ENCODE results near the gene DACT3.

Gene DACT3

GRCh38 chr19:46626446-46626845 is 34.5 kb downstream of the DACT3 start:
- no peak for TF ChIP-seq CTCF (IDR thresholded peaks at IDR 0.05; ENCODE audit: low read depth, low read length, missing control alignments)
- H3K4me3 ChIP-seq (replicated peaks; ENCODE audit: low read depth, low read length), result no peak overlapping the region
- DNase-seq (ENCODE audit: extremely low read depth, low read depth), result no peak

- no peak overlapping the region for H3K4me3 ChIP-seq (replicated peaks; ENCODE audit: low read depth, low read length)
- TF ChIP-seq CTCF (IDR thresholded peaks at IDR 0.05; ENCODE audit: low read depth, low read length, missing control alignments), result no peak
- DNase-seq (ENCODE audit: extremely low read depth, low read depth), result no peak
These were observed 35.3 kb downstream of the DACT3 start for GRCh38 chr19:46625731-46626130.

GRCh38 chr19:46624958-46625661 is 35.9 kb downstream of the DACT3 start, which contains the start of gene PTGIR:
Gene PTGIR, minus strand, starts transcription at chr19:46625089. Its CDS starts 864 bp downstream, at chr19:46624225.
- peak; percentile 46 for DNase-seq (ENCODE audit: extremely low read depth, low read depth)
- peak; percentile 12 for TF ChIP-seq CTCF (IDR thresholded peaks at IDR 0.05; ENCODE audit: low read depth, low read length, missing control alignments)
- H3K4me3 ChIP-seq (replicated peaks; ENCODE audit: low read depth, low read length), result peak within 1 kb of the TSS; percentile 48

- peak overlapping the region; percentile 48 for H3K4me3 ChIP-seq (replicated peaks; ENCODE audit: low read depth, low read length)
- DNase-seq (ENCODE audit: extremely low read depth, low read depth), result no peak
- TF ChIP-seq CTCF (IDR thresholded peaks at IDR 0.05; ENCODE audit: low read depth, low read length, missing control alignments), result no peak
These were observed 37.0 kb downstream of the DACT3 start for GRCh38 chr19:46623915-46624502.

- no peak for TF ChIP-seq CTCF (IDR thresholded peaks at IDR 0.05; ENCODE audit: low read depth, low read length, missing control alignments)
- no peak for DNase-seq (ENCODE audit: extremely low read depth, low read depth)
- peak overlapping the region; percentile 16 for H3K4me3 ChIP-seq (replicated peaks; ENCODE audit: low read depth, low read length)
These were observed 38.9 kb downstream of the DACT3 start for GRCh38 chr19:46622118-46622446.

GRCh38 chr19:46621191-46622117 is 39.5 kb downstream of the DACT3 start:
- no peak for DNase-seq (ENCODE audit: extremely low read depth, low read depth)
- TF ChIP-seq CTCF (IDR thresholded peaks at IDR 0.05; ENCODE audit: low read depth, low read length, missing control alignments), result peak; percentile 8
- peak overlapping the region; percentile 16 for H3K4me3 ChIP-seq (replicated peaks; ENCODE audit: low read depth, low read length)
